Erythroblast (primary cell): ENCODE data around the gene BEND2.
"Not testable (repeated sequence)": the region's sequence is repeated elsewhere in the genome, so short reads cannot be mapped to it uniquely, and the experiment has no call there.

Source experiments
- DNase-seq, 2 experiments: peaks; one replicate each; lab custom pipeline; 2025; lab: John Stamatoyannopoulos, UW
- GATA1 ChIP-seq: IDR thresholded peaks from 2 replicates; pipeline ENCODE4 v1.6.1; 2011; ENCODE audit warnings: low read depth, mild to moderate bottlenecking, control low read depth, low read length, moderate library complexity
- POLR2A ChIP-seq: IDR thresholded peaks from 2 replicates; pipeline ENCODE4 v1.6.1; 2011; ENCODE audit warnings: mild to moderate bottlenecking, low read length

BEND2 gene

GRCh38 chrX:18220786-18221185 lies at the start of gene BEND2:
Gene BEND2, minus strand, starts transcription at chrX:18220886. Its CDS starts 136 bp downstream, at chrX:18220750.
- no peak for DNase-seq
- no peak for TF ChIP-seq GATA1
- TF ChIP-seq POLR2A: no peak

- no peak for DNase-seq
These were observed 34.4 kb upstream of the BEND2 start for GRCh38 chrX:18255059-18255458.

GRCh38 chrX:18252644-18253359 lies 32.1 kb upstream of the BEND2 start:
- no peak for DNase-seq
- no peak for TF ChIP-seq GATA1
- no peak for TF ChIP-seq POLR2A

More at GRCh38 chrX:18255059-18255458, 34.4 kb upstream of the BEND2 start:
- TF ChIP-seq POLR2A (no peak), GATA1 (no peak)

- DNase-seq: not testable (repeated sequence)
These were observed 9.0 kb upstream of the BEND2 start for GRCh38 chrX:18229646-18230045.

- no peak for TF ChIP-seq GATA1
- TF ChIP-seq POLR2A: no peak
These were observed 7.4 kb upstream of the BEND2 start for GRCh38 chrX:18228069-18228468.

GRCh38 chrX:18227458-18227857 lies 6.8 kb upstream of the BEND2 start:
- no peak for DNase-seq
- no peak for TF ChIP-seq POLR2A
- TF ChIP-seq GATA1: no peak

More at GRCh38 chrX:18228069-18228468, 7.4 kb upstream of the BEND2 start:
- no peak for DNase-seq

- TF ChIP-seq POLR2A (no peak), GATA1 (no peak)
- peak; percentile 3 to 32 for DNase-seq
These were observed 10.2 kb downstream of the BEND2 start for GRCh38 chrX:18210470-18210869.

- DNase-seq: no peak
- TF ChIP-seq GATA1 (no peak), POLR2A (no peak)
These were observed 14.0 kb downstream of the BEND2 start for GRCh38 chrX:18206657-18207056.

GRCh38 chrX:18203631-18204030 lies 17.1 kb downstream of the BEND2 start:
- TF ChIP-seq POLR2A: no peak
- DNase-seq: no peak

GRCh38 chrX:18194688-18195087 lies 26.0 kb downstream of the BEND2 start:
- no peak for TF ChIP-seq GATA1
- TF ChIP-seq POLR2A: no peak
- no peak for DNase-seq

GRCh38 chrX:18179446-18179845 lies 41.2 kb downstream of the BEND2 start:
- DNase-seq: peak in 1 of 2 experiments; percentile 4
- TF ChIP-seq POLR2A: no peak

GRCh38 chrX:18174971-18175370 lies 45.7 kb downstream of the BEND2 start:
- DNase-seq: no peak
- TF ChIP-seq GATA1: no peak
- no peak for TF ChIP-seq POLR2A

GRCh38 chrX:18174209-18174608 lies 46.5 kb downstream of the BEND2 start:
- no peak for TF ChIP-seq GATA1
- TF ChIP-seq POLR2A: no peak
- no peak for DNase-seq

- peak; percentile 79 to 87 for DNase-seq
- no peak for TF ChIP-seq POLR2A
These were observed 47.0 kb downstream of the BEND2 start for GRCh38 chrX:18173494-18174180.

- TF ChIP-seq POLR2A (no peak), GATA1 (no peak)
These were observed 47.7 kb downstream of the BEND2 start for GRCh38 chrX:18172970-18173369.

More at GRCh38 chrX:18172970-18173369, 47.7 kb downstream of the BEND2 start:
- DNase-seq: peak; percentile 35 to 45
